IPS-NIHi11 (cell line): ENCODE data around the gene HHIPL1.

Source experiments
- DNase-seq: peaks from one replicate; pipeline ENCODE4 v3.0.0; 2012; ENCODE audit warnings: mixed read lengths, low spot score

HHIPL1 gene

GRCh38 chr14:99689266-99690236 is 44.6 kb downstream of the HHIPL1 start:
- no peak for DNase-seq

- no peak for DNase-seq
Measured at GRCh38 chr14:99690636-99691035, 45.7 kb downstream of the HHIPL1 start.

GRCh38 chr14:99691111-99691885 is 46.4 kb downstream of the HHIPL1 start:
- no peak for DNase-seq

GRCh38 chr14:99693918-99694317 is 49.0 kb downstream of the HHIPL1 start:
- no peak for DNase-seq

DNA sequence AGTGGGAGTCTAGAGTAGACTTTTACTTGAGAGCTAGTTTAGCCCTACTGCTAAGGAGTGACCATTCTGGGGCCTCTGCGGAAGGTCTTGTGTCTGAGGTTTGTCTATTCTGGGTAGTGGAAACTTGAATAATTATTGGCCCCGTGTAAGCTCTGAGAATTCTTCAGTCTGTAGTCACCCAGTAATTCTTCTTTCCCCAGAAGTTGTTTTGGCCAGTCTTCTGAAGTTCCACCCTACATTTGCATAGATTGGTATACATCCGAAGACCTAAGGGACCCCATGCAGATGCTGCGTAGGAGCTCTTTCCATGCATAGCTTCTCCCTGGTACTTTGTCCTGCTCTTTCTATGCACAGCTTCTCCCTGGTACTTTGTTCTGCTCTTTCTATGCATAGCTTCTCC is 52.0 kb downstream of the HHIPL1 start:
- no peak for DNase-seq

GRCh38 chr14:99698236-99698635 is 53.3 kb downstream of the HHIPL1 start:
- DNase-seq, result no peak

DNA sequence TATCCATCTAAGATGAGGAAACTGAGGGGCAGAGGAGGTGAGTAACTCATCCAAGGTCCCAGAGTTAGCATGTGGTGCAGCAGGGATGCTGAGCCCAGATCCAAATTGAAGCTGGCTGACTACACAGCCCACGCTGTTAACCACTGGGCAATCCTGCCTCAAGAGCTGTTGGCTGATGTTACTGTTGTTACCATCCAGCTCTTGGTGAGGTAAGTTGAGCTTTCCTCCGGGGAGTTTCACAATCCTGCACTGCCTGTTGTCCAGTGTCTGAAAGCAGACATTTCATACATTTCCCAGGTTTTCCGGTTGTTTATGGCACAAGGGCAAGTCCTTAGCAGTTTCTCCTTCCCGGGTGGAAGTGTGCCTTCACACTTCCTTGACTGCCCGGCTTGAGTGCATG is 53.7 kb downstream of the HHIPL1 start:
- no peak for DNase-seq

DNA sequence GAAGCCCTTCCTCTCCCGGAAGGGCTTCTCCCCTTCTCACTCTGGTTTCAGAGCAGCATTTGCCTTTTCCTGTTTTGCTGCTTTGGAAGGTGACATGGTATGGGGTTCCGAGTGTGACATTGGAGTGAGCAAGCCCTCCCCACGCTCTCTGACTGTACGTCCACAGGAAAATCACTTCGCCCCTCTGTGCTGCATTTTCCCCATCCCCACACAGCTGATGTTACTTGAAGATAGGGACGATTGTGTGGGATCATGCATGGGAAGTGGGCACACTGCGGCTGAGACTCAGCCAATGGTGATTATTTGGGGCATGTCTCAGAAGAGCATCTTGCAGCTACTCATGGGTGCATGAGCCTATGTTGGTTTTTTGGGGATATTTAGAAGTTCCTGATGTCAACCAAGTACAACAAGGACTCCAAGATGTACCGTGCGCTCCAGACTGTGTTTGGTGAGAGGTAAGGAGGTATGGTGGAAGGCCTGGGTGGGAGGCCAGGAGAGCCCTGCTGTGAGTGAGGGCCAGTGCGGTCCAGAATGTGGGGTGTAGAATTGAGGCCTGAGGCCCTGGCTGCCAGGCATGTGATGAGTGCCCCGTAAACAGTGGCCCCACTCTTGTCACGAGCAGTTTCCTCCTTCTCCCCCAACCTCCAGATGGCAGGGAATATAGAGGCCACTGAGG is 54.3 kb downstream of the HHIPL1 start:
- no peak for DNase-seq

DNA sequence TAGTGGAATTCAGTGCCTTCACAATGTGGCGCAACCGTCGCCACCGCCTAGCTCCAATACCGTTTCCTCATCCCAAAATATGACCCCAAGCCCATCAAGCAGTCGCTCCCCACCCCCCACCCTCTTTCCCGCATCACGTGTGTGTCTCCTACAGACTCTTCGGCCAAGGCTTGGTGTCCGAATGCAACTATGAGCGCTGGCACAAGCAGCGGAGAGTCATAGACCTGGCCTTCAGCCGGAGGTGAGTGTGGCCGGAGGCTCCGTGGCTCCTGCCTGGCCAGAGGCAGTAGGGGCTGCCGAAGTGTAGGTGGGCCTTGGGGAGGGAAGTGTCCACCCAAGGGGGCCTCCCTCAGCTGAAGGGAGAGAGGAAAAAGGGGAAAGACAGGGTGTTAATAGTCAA is 54.9 kb downstream of the HHIPL1 start:
- no peak for DNase-seq

GRCh38 chr14:99700379-99700778 is 55.5 kb downstream of the HHIPL1 start:
- DNase-seq, result no peak

GRCh38 chr14:99701260-99701659 is 56.3 kb downstream of the HHIPL1 start:
- no peak for DNase-seq

- no peak for DNase-seq
Measured at GRCh38 chr14:99702115-99702514, 57.2 kb downstream of the HHIPL1 start.

DNA sequence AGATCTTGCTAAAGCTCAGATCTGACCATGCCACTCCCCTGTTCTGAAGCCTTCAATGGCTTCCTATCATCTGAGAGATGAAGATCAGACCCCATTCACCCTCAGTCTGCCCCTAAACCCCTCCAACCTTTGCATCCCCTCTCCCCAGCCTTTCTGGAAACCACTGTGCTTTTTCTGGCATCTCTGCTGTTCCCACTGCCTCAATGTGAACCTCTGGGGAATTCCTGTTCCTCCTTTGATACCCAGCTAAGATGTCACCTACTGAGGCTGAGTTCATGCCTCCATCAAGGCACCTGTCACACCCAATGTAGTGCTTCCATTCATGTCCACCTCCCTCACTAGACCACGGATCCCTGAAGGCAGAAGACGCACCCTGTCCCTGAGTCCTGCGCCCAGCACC is 58.5 kb downstream of the HHIPL1 start:
- no peak for DNase-seq

DNA sequence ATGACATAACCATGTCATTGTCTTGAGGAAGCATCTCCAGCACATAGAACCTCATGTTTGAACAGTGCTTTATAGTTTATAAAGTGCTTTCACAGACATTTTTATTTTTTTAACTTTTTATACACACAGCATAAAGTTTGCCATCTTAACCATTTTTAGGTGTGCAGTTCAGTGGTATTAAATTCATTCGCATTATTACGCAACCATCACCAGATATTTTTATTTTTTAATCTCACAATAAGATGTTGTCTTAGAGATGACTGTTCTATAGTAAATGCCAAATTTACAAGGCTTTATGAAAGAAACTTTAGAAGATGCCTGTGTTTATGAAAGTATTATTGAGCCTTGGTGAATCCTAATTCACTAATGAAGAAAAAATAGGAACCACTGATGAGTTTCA is 59.1 kb downstream of the HHIPL1 start:
- DNase-seq, result no peak

- DNase-seq, result no peak
Measured at GRCh38 chr14:99706107-99706900, 61.4 kb downstream of the HHIPL1 start.

DNA sequence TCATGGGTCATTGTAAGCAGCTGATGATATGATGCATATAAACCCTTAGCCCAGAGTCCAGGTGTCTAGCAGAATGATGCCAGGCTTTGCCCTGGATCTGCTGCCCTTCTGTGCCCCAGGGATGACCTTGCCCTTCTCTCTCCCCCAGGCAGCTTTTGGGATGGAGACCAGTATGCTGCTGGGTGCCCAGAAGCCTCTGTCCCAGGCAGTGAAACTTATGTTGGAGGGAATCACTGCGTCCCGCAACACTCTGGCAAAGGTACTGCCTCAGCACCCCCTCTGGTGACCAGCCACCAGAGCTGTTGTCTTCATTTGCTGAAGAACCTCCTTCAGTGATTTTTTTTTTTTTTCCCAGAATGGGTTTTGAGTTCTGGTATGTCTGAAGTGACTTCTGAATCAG is 62.5 kb downstream of the HHIPL1 start:
- DNase-seq, result no peak

DNA sequence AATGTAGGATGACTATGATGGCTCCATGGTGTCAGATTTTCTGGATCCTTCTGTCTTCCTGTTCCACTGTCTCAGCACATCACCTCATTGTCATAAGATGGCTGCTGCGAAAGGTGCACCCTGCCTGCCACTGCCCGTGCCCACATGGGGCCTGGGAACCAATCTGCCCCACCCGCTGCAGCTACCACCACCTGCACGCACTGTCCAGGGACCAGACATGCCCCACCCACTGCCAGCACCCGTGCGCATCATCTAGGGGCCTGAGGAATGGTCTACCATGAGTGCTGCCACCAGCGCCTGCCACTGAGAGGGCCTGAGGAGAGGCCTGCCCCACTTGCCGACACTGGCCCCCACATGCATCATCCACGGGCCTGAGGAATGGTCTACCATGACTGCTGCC is 63.0 kb downstream of the HHIPL1 start:
- DNase-seq, result no peak

DNA sequence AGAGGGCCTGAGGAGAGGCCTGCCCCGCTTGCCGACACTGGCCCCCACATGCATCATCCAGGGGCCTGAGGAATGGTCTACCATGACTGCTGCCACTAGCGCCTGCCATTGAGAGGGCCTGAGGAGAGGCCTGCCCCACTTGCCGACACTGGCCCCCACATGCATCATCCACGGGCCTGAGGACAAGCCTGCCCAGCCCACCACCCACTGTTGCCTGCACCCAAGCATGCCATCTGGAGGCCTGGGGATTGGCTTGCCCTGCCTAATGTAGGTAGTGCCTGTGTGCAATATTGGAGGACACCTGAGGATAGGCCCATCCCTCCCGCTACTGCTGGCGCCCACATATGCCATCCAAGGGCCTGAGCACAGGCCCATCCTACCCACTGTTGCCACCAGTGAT is 63.5 kb downstream of the HHIPL1 start:
- DNase-seq, result no peak

GRCh38 chr14:99713972-99714371 is 69.0 kb downstream of the HHIPL1 start:
- no peak for DNase-seq

- DNase-seq, result no peak
Measured at GRCh38 chr14:99715266-99716000, 70.5 kb downstream of the HHIPL1 start.
